ENCODE measurements around the gene PARP6. TPM values are rescaled to one million over a fixed set of nuclear protein-coding genes. Genes with fewer than 3 reads are reported as not detected.

Gene PARP6
- total and polyA plus RNA-seq, 4 donors = 4.3 to 15.3 (median 9.3) TPM

GRCh38 chr15:72200395-72201237 lies 71.7 kb downstream of the PARP6 start:
- no peak for DNase-seq (ENCODE audit: low spot score)
- no peak overlapping the region for H3K4me3 ChIP-seq (ENCODE audit: low read depth in 1 of 3, low read length in 3 of 3)
- peaks cover 0 to 11% (median 4%) of the 10 kb centered on the region in 4 donors for H3K4me1 ChIP-seq (ENCODE audit: control insufficient read depth in 4 of 4, insufficient read depth in 4 of 4, low read length in 3 of 4)
- H3K9me3 ChIP-seq (ENCODE audit: control insufficient read depth in 4 of 4, low read length in 3 of 4) = no peaks in the 10 kb centered on the region
- TF ChIP-seq HNF4A (conservative IDR thresholded peaks at IDR 0.05) (no peak), ZBTB33 (IDR thresholded peaks at IDR 0.05) (no peak), EGR1 (IDR thresholded peaks at IDR 0.05; ENCODE audit: low read depth in 2 of 2) (no peak), SP1 (IDR thresholded peaks at IDR 0.05) (no peak), RXRA (IDR thresholded peaks at IDR 0.05) (no peak), RAD21 (IDR thresholded peaks at IDR 0.05) (no peak), ATF3 (IDR thresholded peaks at IDR 0.05) (no peak), JUND (IDR thresholded peaks at IDR 0.05) (no peak), TAF1 (conservative IDR thresholded peaks at IDR 0.05) (no peak), GABPA (IDR thresholded peaks at IDR 0.05 in 1 of 2, conservative IDR thresholded peaks at IDR 0.05 in 1 of 2) (no peak), FOXA1 (IDR thresholded peaks at IDR 0.05) (no peak), MAX (IDR thresholded peaks at IDR 0.05) (no peak), NR2F2 (IDR thresholded peaks at IDR 0.05) (no peak), YY1 (IDR thresholded peaks at IDR 0.05) (no peak), CTCF (IDR thresholded peaks at IDR 0.05; ENCODE audit: low read depth, low read length, missing input control) (no peak)
- H3K36me3 ChIP-seq (ENCODE audit: control insufficient read depth in 4 of 4, insufficient read depth in 3 of 4, low read depth in 1 of 4, low read length in 3 of 4) = peaks cover 0 to 9% (median 2%) of the 10 kb centered on the region in 4 donors
- H3K27ac ChIP-seq (ENCODE audit: low read depth in 1 of 2, low read length in 2 of 2) = no peak overlapping the region
- H3K9ac ChIP-seq (ENCODE audit: low read depth in 1 of 2, low read length in 2 of 2) = no peak overlapping the region
- WGBS = 92% methylated on average over 15 of the region's 15 CpGs
- peaks cover 0 to 7% (median 0%) of the 10 kb centered on the region in 4 donors for H3K27me3 ChIP-seq (ENCODE audit: control insufficient read depth in 4 of 4, insufficient read depth in 4 of 4, low read length in 3 of 4)

GRCh38 chr15:72199721-72200212 lies 72.6 kb downstream of the PARP6 start:
- Histone ChIP-seq H3K27ac (ENCODE audit: low read depth in 1 of 2, low read length in 2 of 2) (no peak overlapping the region), H3K9ac (ENCODE audit: low read depth in 1 of 2, low read length in 2 of 2) (no peak overlapping the region)
- TF ChIP-seq HNF4A (conservative IDR thresholded peaks at IDR 0.05) (peak; percentile 84 to 87), TAF1 (conservative IDR thresholded peaks at IDR 0.05) (no peak), ZBTB33 (IDR thresholded peaks at IDR 0.05) (no peak), HNF4G (IDR thresholded peaks at IDR 0.05) (peak; percentile 55), JUND (IDR thresholded peaks at IDR 0.05) (no peak), FOXA1 (IDR thresholded peaks at IDR 0.05) (no peak), MAX (IDR thresholded peaks at IDR 0.05) (no peak), YY1 (IDR thresholded peaks at IDR 0.05) (no peak), REST (IDR thresholded peaks at IDR 0.05) (no peak), FOXA2 (IDR thresholded peaks at IDR 0.05) (no peak), SP1 (IDR thresholded peaks at IDR 0.05) (no peak), EGR1 (IDR thresholded peaks at IDR 0.05; ENCODE audit: low read depth in 2 of 2) (no peak), ATF3 (IDR thresholded peaks at IDR 0.05) (no peak), RAD21 (IDR thresholded peaks at IDR 0.05) (peak; percentile 98 to 99)

More at GRCh38 chr15:72199721-72200212, 72.6 kb downstream of the PARP6 start:
- Histone ChIP-seq H3K27me3 (ENCODE audit: control insufficient read depth in 4 of 4, insufficient read depth in 4 of 4, low read length in 3 of 4) (peaks cover 0 to 7% (median 0%) of the 10 kb centered on the region in 4 donors), H3K4me1 (ENCODE audit: control insufficient read depth in 4 of 4, insufficient read depth in 4 of 4, low read length in 3 of 4) (peaks cover 0 to 11% (median 4%) of the 10 kb centered on the region in 4 donors), H3K36me3 (ENCODE audit: control insufficient read depth in 4 of 4, insufficient read depth in 3 of 4, low read depth in 1 of 4, low read length in 3 of 4) (peaks cover 0 to 9% (median 2%) of the 10 kb centered on the region in 4 donors), H3K4me3 (ENCODE audit: low read depth in 1 of 3, low read length in 3 of 3) (no peak overlapping the region), H3K9me3 (ENCODE audit: control insufficient read depth in 4 of 4, low read length in 3 of 4) (no peaks in the 10 kb centered on the region)
- peak; percentile 66 for DNase-seq (ENCODE audit: low spot score)
- WGBS = 46% methylated on average over 2 of the region's 2 CpGs

Data from liver (tissue), 9 donors.